C4-2B (cell line): ENCODE results near the gene C2orf80.
"Not testable (repeated sequence)": the region's sequence is repeated elsewhere in the genome, so short reads cannot be mapped to it uniquely, and the experiment has no call there.

Experiments
- H3K27ac ChIP-seq: fragments of 450-650 bp; 2 replicates; pipeline ENCODE4 v1.5.1; 2017
- CTCF ChIP-seq: fragments of 450-650 bp; conservative IDR thresholded peaks from 2 replicates; pipeline ENCODE4 v1.5.1; 2017; ENCODE audit warnings: mild to moderate bottlenecking
- ZFX ChIP-seq: fragments of 450-650 bp; IDR thresholded peaks from 2 replicates; pipeline ENCODE4 v1.6.1; 2017

The C2orf80 gene

GRCh38 chr2:208189810-208190503 is at the start of gene C2orf80:
Gene C2orf80, minus strand, starts transcription at chr2:208190030. Its CDS starts 3,044 bp downstream, at chr2:208186986.
- no peak for TF ChIP-seq ZFX
- no peak for TF ChIP-seq CTCF
- no peak within 1 kb of the TSS for H3K27ac ChIP-seq

GRCh38 chr2:208235860-208236259 is 46.0 kb upstream of the C2orf80 start:
- H3K27ac ChIP-seq = no peak overlapping the region
- no peak for TF ChIP-seq CTCF

GRCh38 chr2:208234786-208235185 is 45.0 kb upstream of the C2orf80 start:
- H3K27ac ChIP-seq = no peak overlapping the region
- TF ChIP-seq ZFX = no peak
- TF ChIP-seq CTCF = no peak

- no peak overlapping the region for H3K27ac ChIP-seq
- TF ChIP-seq CTCF = no peak
- TF ChIP-seq ZFX = no peak
Observed at GRCh38 chr2:208228476-208228875, 38.6 kb upstream of the C2orf80 start.

GRCh38 chr2:208227581-208228232 is 37.9 kb upstream of the C2orf80 start:
- TF ChIP-seq ZFX = no peak
- no peak for TF ChIP-seq CTCF
- no peak overlapping the region for H3K27ac ChIP-seq

- no peak for TF ChIP-seq ZFX
- TF ChIP-seq CTCF = no peak
- H3K27ac ChIP-seq = no peak overlapping the region
Observed at GRCh38 chr2:208224802-208225201, 35.0 kb upstream of the C2orf80 start.

GRCh38 chr2:208222351-208222750 is 32.5 kb upstream of the C2orf80 start:
- TF ChIP-seq CTCF (no peak), ZFX (no peak)
- H3K27ac ChIP-seq = no peak overlapping the region

GRCh38 chr2:208221873-208222272 is 32.0 kb upstream of the C2orf80 start:
- not testable (repeated sequence) for H3K27ac ChIP-seq
